H9 (cell line): ENCODE data around the gene C6orf136. TPM values are rescaled to one million over a fixed set of nuclear protein-coding genes. Genes with fewer than 3 reads are reported as not detected.

ENCODE experiments used
- DNase-seq: peaks from one replicate; pipeline ENCODE4 v3.0.0-alpha.2; 2017
- H2AFZ ChIP-seq: one replicate; pipeline ENCODE4 v1.6.1; 2013; ENCODE audit warnings: mild to moderate bottlenecking, low read length, control low read depth, moderate library complexity
- H2AK5ac ChIP-seq: 2 replicates; pipeline ENCODE4 v1.6.1; 2013; ENCODE audit warnings: low read length, control low read depth, mixed read lengths; ENCODE audit not compliant: insufficient read length
- H2BK120ac ChIP-seq: one replicate; pipeline ENCODE4 v1.6.1; 2013; ENCODE audit warnings: low read depth, mild to moderate bottlenecking, low read length, control low read depth, inconsistent platforms; ENCODE audit not compliant: poor library complexity, severe bottlenecking
- H2BK12ac ChIP-seq: 2 replicates; pipeline ENCODE4 v1.6.1; 2013; ENCODE audit warnings: low read length, control low read depth, mixed read lengths, low read depth; ENCODE audit not compliant: insufficient read length
- H2BK15ac ChIP-seq: 2 replicates; pipeline ENCODE4 v1.6.1; 2013; ENCODE audit warnings: low read depth, low read length, control low read depth
- H2BK20ac ChIP-seq: one replicate; pipeline ENCODE4 v1.6.1; 2013; ENCODE audit warnings: low read depth, mild to moderate bottlenecking, low read length, control low read depth, inconsistent platforms; ENCODE audit not compliant: poor library complexity, severe bottlenecking
- H2BK5ac ChIP-seq: 2 replicates; pipeline ENCODE4 v1.6.1; 2013; ENCODE audit warnings: low read length, control low read depth, mixed read lengths; ENCODE audit not compliant: insufficient read length
- H3K14ac ChIP-seq: 2 replicates; pipeline ENCODE4 v1.6.1; 2013; ENCODE audit warnings: low read length, control low read depth; ENCODE audit not compliant: insufficient read depth
- H3K18ac ChIP-seq: 2 replicates; pipeline ENCODE4 v1.6.1; 2013; ENCODE audit warnings: low read depth, mild to moderate bottlenecking, mixed read lengths, low read length, control low read depth; ENCODE audit not compliant: insufficient read length
- H3K23ac ChIP-seq: 2 replicates; pipeline ENCODE4 v1.6.1; 2013; ENCODE audit warnings: low read length, control low read depth, mixed read lengths, low read depth; ENCODE audit not compliant: insufficient read length
- H3K23me2 ChIP-seq: 2 replicates; pipeline ENCODE4 v1.6.1; 2013; ENCODE audit warnings: low read depth, mild to moderate bottlenecking, mixed read lengths, low read length, control low read depth; ENCODE audit not compliant: insufficient read length, poor library complexity, severe bottlenecking
- H3K27ac ChIP-seq: 2 replicates; pipeline ENCODE4 v1.5.1; 2013; ENCODE audit warnings: low read length, control low read depth, mixed read lengths, low read depth; ENCODE audit not compliant: insufficient read length
- H3K27me3 ChIP-seq: 2 replicates; pipeline ENCODE4 v1.6.1; 2013; ENCODE audit warnings: low read length, control low read depth, inconsistent platforms; ENCODE audit not compliant: insufficient read depth
- H3K4ac ChIP-seq: 2 replicates; pipeline ENCODE4 v1.6.1; 2013; ENCODE audit warnings: low read depth, mild to moderate bottlenecking, control low read depth, inconsistent platforms, low read length, moderate library complexity
- H3K4me1 ChIP-seq: 2 replicates; pipeline ENCODE4 v1.6.1; 2013; ENCODE audit warnings: low read length, control low read depth, inconsistent platforms; ENCODE audit not compliant: insufficient read depth
- H3K4me2 ChIP-seq: 2 replicates; pipeline ENCODE4 v1.6.1; 2013; ENCODE audit warnings: low read length, control low read depth, mixed read lengths; ENCODE audit not compliant: insufficient read length, insufficient read depth
- H3K56ac ChIP-seq: 2 replicates; pipeline ENCODE4 v1.6.1; 2013; ENCODE audit warnings: low read depth, mild to moderate bottlenecking, mixed read lengths, low read length, control low read depth; ENCODE audit not compliant: insufficient read length
- H3K79me1 ChIP-seq: 2 replicates; pipeline ENCODE4 v1.6.1; 2013; ENCODE audit warnings: low read depth, mild to moderate bottlenecking, moderate library complexity, low read length, control low read depth, inconsistent platforms; ENCODE audit not compliant: insufficient read depth, poor library complexity, severe bottlenecking
- H3K79me2 ChIP-seq: 2 replicates; pipeline ENCODE4 v1.6.1; 2013; ENCODE audit warnings: low read length, control low read depth, inconsistent platforms; ENCODE audit not compliant: insufficient read depth
- H3K9ac ChIP-seq: 2 replicates; pipeline ENCODE4 v1.6.1; 2013; ENCODE audit warnings: low read length, control low read depth, mixed read lengths; ENCODE audit not compliant: insufficient read length; ENCODE audit errors: extremely low read depth
- H3K9me3 ChIP-seq: one replicate; pipeline ENCODE4 v1.6.1; 2013; ENCODE audit warnings: low read depth, low read length, inconsistent platforms; ENCODE audit not compliant: control insufficient read depth
- H3T11ph ChIP-seq: one replicate; pipeline ENCODE4 v1.6.1; 2013; ENCODE audit warnings: mild to moderate bottlenecking, low read length, control low read depth, inconsistent platforms
- H4K20me1 ChIP-seq: one replicate; pipeline ENCODE4 v1.6.1; 2013; ENCODE audit not compliant: control insufficient read depth, insufficient read length, insufficient read depth
- H4K5ac ChIP-seq: 2 replicates; pipeline ENCODE4 v1.6.1; 2013; ENCODE audit warnings: low read depth, mild to moderate bottlenecking, mixed read lengths, low read length, control low read depth; ENCODE audit not compliant: insufficient read length
- H4K8ac ChIP-seq: replicated peaks from 2 replicates; pipeline ENCODE4 v1.6.1; 2013; ENCODE audit warnings: low read length, control low read depth, mixed read lengths, low read depth; ENCODE audit not compliant: insufficient read length
- H4K91ac ChIP-seq: 2 replicates; pipeline ENCODE4 v1.6.1; 2013; ENCODE audit warnings: low read depth, mild to moderate bottlenecking, moderate library complexity, mixed read lengths, low read length, control low read depth; ENCODE audit not compliant: insufficient read length
- H3K27ac Mint-ChIP-seq, 3 experiments: 2 replicates in 2 of 3; 3 replicates in 1 of 3; pipeline ENCODE4 v1.8.0; 2020 to 2021; ENCODE audit warnings: mixed read lengths in 3 of 3, mild to moderate bottlenecking in 1 of 3, moderate library complexity in 1 of 3
- H3K27me3 Mint-ChIP-seq: 2 replicates; pipeline ENCODE4 v1.8.0; 2021; ENCODE audit warnings: low read depth, mild to moderate bottlenecking, moderate library complexity, mixed read lengths
- H3K36me3 Mint-ChIP-seq, 3 experiments: 2 replicates in 2 of 3; 3 replicates in 1 of 3; pipeline ENCODE4 v1.8.0; 2020 to 2021; ENCODE audit warnings: low read depth in 3 of 3, mixed read lengths in 3 of 3; ENCODE audit not compliant: insufficient read depth in 1 of 3
- H3K4me1 Mint-ChIP-seq, 2 experiments: 2 replicates each; pipeline ENCODE4 v1.8.0; 2020; ENCODE audit warnings: mixed read lengths in 2 of 2
- H3K4me3 Mint-ChIP-seq, 2 experiments: 2 replicates in 1 of 2; 3 replicates in 1 of 2; pipeline ENCODE4 v1.8.0; 2020 to 2021; ENCODE audit warnings: mild to moderate bottlenecking in 2 of 2, mixed read lengths in 2 of 2, moderate library complexity in 1 of 2
- H3K9me3 Mint-ChIP-seq, 2 experiments: 2 replicates in 1 of 2; 3 replicates in 1 of 2; pipeline ENCODE4 v1.8.0; 2020; ENCODE audit warnings: mild to moderate bottlenecking in 2 of 2, mixed read lengths in 2 of 2, moderate library complexity in 1 of 2
- CTCF ChIP-seq: fragments of 200-600 bp; sonication (generic); conservative IDR thresholded peaks from 3 replicates; pipeline ENCODE4 v1.8.0; 2021; ENCODE audit warnings: antibody characterized with exemption, mild to moderate bottlenecking
- WGBS: extraction: QIAGEN DNeasy Blood & Tissue Kit; methylation state at CpG from one replicate; pipeline ENCODE4 v1.1.7; 2013; ENCODE audit warnings: missing lambda C conversion rate, low lambda C conversion rate, mixed read lengths; ENCODE audit not compliant: insufficient read length; ENCODE audit errors: extremely low coverage; 5-methylcytosine and 5-hydroxymethylcytosine counted together
- total RNA-seq: library from RNA; stranded (reverse); gene quantifications from 2 replicates; pipeline ENCODE4 v1.2.1, GENCODE V29; 2021

Gene C6orf136
- total RNA-seq, 1 experiment from 2014 or later = 22.2 TPM

- H2BK120ac ChIP-seq = no peak within 1 kb of the TSS
- H2BK12ac ChIP-seq = no peak within 1 kb of the TSS
- no CpG with 5 or more reads among the region's 57 CpGs for WGBS
- no peak within 1 kb of the TSS for H3K56ac ChIP-seq
- H3K14ac ChIP-seq = peak within 1 kb of the TSS; percentile 59; the same call in 1 of the 2 replicates
- H3K9ac ChIP-seq = peak within 1 kb of the TSS; percentile 82
- H3K27me3 ChIP-seq = no peaks in the 10 kb centered on the region
- H3K4me3 Mint-ChIP-seq = peak within 1 kb of the TSS; percentile 89 to 95
- H4K8ac ChIP-seq = no peak within 1 kb of the TSS
- no peak within 1 kb of the TSS for H3K23ac ChIP-seq
- no peak within 1 kb of the TSS for H2BK20ac ChIP-seq
- H3K4me2 ChIP-seq = peak within 1 kb of the TSS; percentile 97
- no peaks in the 10 kb centered on the region; a peak in 1 of 5 replicates for H3K9me3 Mint-ChIP-seq
- no peaks in the 10 kb centered on the region for H3K27me3 Mint-ChIP-seq
- no peaks in the 10 kb centered on the region for H3K9me3 ChIP-seq
- no peak within 1 kb of the TSS for H4K5ac ChIP-seq
- no peaks in the 10 kb centered on the region for H3K79me2 ChIP-seq
- peaks cover 2 to 7% of the 10 kb centered on the region in 2 experiments; a peak in 3 of 4 replicates for H3K4me1 Mint-ChIP-seq
- H3K4ac ChIP-seq = no peak within 1 kb of the TSS
- no peak within 1 kb of the TSS for H3K27ac ChIP-seq
- no peaks in the 10 kb centered on the region for H3K4me1 ChIP-seq
- H2BK5ac ChIP-seq = no peak within 1 kb of the TSS
- no peaks in the 10 kb centered on the region for H4K20me1 ChIP-seq
- H3K23me2 ChIP-seq = peaks cover 4% of the 10 kb centered on the region
- no peak within 1 kb of the TSS for H2BK15ac ChIP-seq
- H3K36me3 Mint-ChIP-seq = peaks cover 16 to 41% (median 39%) of the 10 kb centered on the region in 3 experiments; a peak in 6 of 7 replicates
- no peak within 1 kb of the TSS for H3K18ac ChIP-seq
- no peak within 1 kb of the TSS for H4K91ac ChIP-seq
- H2AK5ac ChIP-seq = no peak within 1 kb of the TSS
- peak within 1 kb of the TSS; percentile 42 to 66 (median 49); a peak in 5 of 7 replicates for H3K27ac Mint-ChIP-seq
- peaks cover 9% of the 10 kb centered on the region for H3K79me1 ChIP-seq
- peak; percentile 94 for DNase-seq
- H2AFZ ChIP-seq = no peak within 1 kb of the TSS
- peak; percentile 91 for TF ChIP-seq CTCF
- H3T11ph ChIP-seq = no peak within 1 kb of the TSS
Measured at GRCh38 chr6:30672445-30673253, 25.7 kb downstream of the C6orf136 start, which contains the start of gene DHX16. Gene DHX16, minus strand, starts transcription at chr6:30673006. Its CDS starts 165 bp downstream, at chr6:30672841.
